Measurements from ENCODE around the gene STARD9. TPM values are rescaled to one million over a fixed set of nuclear protein-coding genes. Genes with fewer than 3 reads are reported as not detected.

Gene STARD9
- total and polyA plus RNA-seq, 2 of the 13 experiments (the other 11 are each of a cell fraction or from before 2014, with no cell fraction given), result 5.3 to 7.5 TPM

- no peak for ATAC-seq
- in situ Hi-C loops (cut with HindIII; ENCODE audit: extremely low pct_ligation_motif_present, low pct_unique_long_range_greater_than_20kb) (no loop called here), intact Hi-C loops (cut with micrococcal nuclease; ENCODE audit: unreplicated experiment) (no loop called here)
- no peaks in the 10 kb centered on the region; a peak in 1 of 5 replicates for H3K36me3 ChIP-seq (replicated peaks in 1 of 2; ENCODE audit: control insufficient read depth in 1 of 2, insufficient read depth in 2 of 2, low read length in 2 of 2)
- BruUV-seq (replicated peaks), result no TSS peak
- FAIRE-seq, result no peak
- H3K4me2 ChIP-seq (ENCODE audit: low read depth, low read length), result no peak overlapping the region
- no peaks in the 10 kb centered on the region for H3K79me2 ChIP-seq (ENCODE audit: insufficient read depth, low read length)
- no peak for DNase-seq (ENCODE audit: low spot score)
- H3K9me3 ChIP-seq (ENCODE audit: low read length), result no peaks in the 10 kb centered on the region
- no peaks in the 10 kb centered on the region for H3K27me3 ChIP-seq (ENCODE audit: control insufficient read depth in 1 of 2, insufficient read depth in 2 of 2, low read length in 2 of 2)
- H3K4me3 ChIP-seq (replicated peaks in 1 of 3; ENCODE audit: insufficient read depth in 1 of 3, low read depth in 2 of 3, low read length in 3 of 3), result no peak overlapping the region
- no peaks in the 10 kb centered on the region for H4K20me1 ChIP-seq (ENCODE audit: insufficient read depth, low read length)
- WGBS (ENCODE audit: low lambda C conversion rate), result 94% methylated on average over 2 of the region's 2 CpGs
- H3K9ac ChIP-seq (ENCODE audit: insufficient read depth, low read depth, low read length), result no peak overlapping the region
- ChIA-PET CTCF (ENCODE audit: low intra/inter-chr PET ratio, low total read pairs) (no interaction called here), POLR2A (no interaction called here)
- H3K27ac ChIP-seq (ENCODE audit: extremely low read length, insufficient read depth, low read length), result no peak overlapping the region
- H3K4me1 ChIP-seq (ENCODE audit: insufficient read depth, low read length), result peaks cover 11% of the 10 kb centered on the region
- TF ChIP-seq, protein P1, sequence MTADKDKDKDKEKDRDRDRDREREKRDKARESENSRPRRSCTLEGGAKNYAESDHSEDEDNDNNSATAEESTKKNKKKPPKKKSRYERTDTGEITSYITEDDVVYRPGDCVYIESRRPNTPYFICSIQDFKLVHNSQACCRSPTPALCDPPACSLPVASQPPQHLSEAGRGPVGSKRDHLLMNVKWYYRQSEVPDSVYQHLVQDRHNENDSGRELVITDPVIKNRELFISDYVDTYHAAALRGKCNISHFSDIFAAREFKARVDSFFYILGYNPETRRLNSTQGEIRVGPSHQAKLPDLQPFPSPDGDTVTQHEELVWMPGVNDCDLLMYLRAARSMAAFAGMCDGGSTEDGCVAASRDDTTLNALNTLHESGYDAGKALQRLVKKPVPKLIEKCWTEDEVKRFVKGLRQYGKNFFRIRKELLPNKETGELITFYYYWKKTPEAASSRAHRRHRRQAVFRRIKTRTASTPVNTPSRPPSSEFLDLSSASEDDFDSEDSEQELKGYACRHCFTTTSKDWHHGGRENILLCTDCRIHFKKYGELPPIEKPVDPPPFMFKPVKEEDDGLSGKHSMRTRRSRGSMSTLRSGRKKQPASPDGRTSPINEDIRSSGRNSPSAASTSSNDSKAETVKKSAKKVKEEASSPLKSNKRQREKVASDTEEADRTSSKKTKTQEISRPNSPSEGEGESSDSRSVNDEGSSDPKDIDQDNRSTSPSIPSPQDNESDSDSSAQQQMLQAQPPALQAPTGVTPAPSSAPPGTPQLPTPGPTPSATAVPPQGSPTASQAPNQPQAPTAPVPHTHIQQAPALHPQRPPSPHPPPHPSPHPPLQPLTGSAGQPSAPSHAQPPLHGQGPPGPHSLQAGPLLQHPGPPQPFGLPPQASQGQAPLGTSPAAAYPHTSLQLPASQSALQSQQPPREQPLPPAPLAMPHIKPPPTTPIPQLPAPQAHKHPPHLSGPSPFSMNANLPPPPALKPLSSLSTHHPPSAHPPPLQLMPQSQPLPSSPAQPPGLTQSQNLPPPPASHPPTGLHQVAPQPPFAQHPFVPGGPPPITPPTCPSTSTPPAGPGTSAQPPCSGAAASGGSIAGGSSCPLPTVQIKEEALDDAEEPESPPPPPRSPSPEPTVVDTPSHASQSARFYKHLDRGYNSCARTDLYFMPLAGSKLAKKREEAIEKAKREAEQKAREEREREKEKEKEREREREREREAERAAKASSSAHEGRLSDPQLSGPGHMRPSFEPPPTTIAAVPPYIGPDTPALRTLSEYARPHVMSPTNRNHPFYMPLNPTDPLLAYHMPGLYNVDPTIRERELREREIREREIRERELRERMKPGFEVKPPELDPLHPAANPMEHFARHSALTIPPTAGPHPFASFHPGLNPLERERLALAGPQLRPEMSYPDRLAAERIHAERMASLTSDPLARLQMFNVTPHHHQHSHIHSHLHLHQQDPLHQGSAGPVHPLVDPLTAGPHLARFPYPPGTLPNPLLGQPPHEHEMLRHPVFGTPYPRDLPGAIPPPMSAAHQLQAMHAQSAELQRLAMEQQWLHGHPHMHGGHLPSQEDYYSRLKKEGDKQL (CRISPR knock-in tag; IDR thresholded peaks at IDR 0.05; ENCODE audit: low read depth), result no peak
- TF ChIP-seq RNF2 (conservative IDR thresholded peaks at IDR 0.05; ENCODE audit: low read depth), result no peak
- no peak for TF ChIP-seq MYPOP (CRISPR knock-in tag; IDR thresholded peaks at IDR 0.05)
- no peak for TF ChIP-seq FOSL1 (CRISPR knock-in tag; IDR thresholded peaks at IDR 0.05; ENCODE audit: borderline replicate concordance)
- TF ChIP-seq THAP8 (CRISPR knock-in tag; IDR thresholded peaks at IDR 0.05; ENCODE audit: borderline replicate concordance), result no peak
- TF ChIP-seq FOXK2 (IDR thresholded peaks at IDR 0.05), result no peak
- TF ChIP-seq GRHL1 (CRISPR knock-in tag; conservative IDR thresholded peaks at IDR 0.05), result no peak
- TF ChIP-seq CENPT (CRISPR knock-in tag; IDR thresholded peaks at IDR 0.05; ENCODE audit: low read depth), result no peak
- H2AFZ ChIP-seq (ENCODE audit: low read length), result no peak overlapping the region
These were observed 28.6 kb downstream of the STARD9 start for GRCh38 chr15:42603978-42604377.
